HG03558 (cell line): ENCODE results near the gene GALNT9.
"Not testable (repeated sequence)": the region's sequence is repeated elsewhere in the genome, so short reads cannot be mapped to it uniquely, and the experiment has no call there.

ENCODE experiments used
- ATAC-seq: cut with Tn5 transposase; IDR thresholded peaks from one replicate; pipeline ENCODE4 v1.9.1; 2021; ENCODE audit warnings: moderate number of reproducible peaks; ENCODE audit not compliant: unreplicated experiment; ENCODE audit errors: extremely low read depth

GALNT9 gene

GRCh38 chr12:132259364-132259871 is 70.0 kb downstream of the GALNT9 start:
- no peak for ATAC-seq

- ATAC-seq = no peak
These were observed 70.8 kb downstream of the GALNT9 start for GRCh38 chr12:132258543-132258942.

GRCh38 chr12:132257955-132258490 is 71.4 kb downstream of the GALNT9 start:
- ATAC-seq = no peak

GRCh38 chr12:132257206-132257954 is 72.0 kb downstream of the GALNT9 start:
- no peak for ATAC-seq

- ATAC-seq = no peak
These were observed 72.7 kb downstream of the GALNT9 start for GRCh38 chr12:132256646-132257045.

- ATAC-seq = no peak
These were observed 73.7 kb downstream of the GALNT9 start for GRCh38 chr12:132255642-132256041.

GRCh38 chr12:132253698-132254480 is 75.5 kb downstream of the GALNT9 start:
- ATAC-seq = no peak

- not testable (repeated sequence) for ATAC-seq
These were observed 76.4 kb downstream of the GALNT9 start for GRCh38 chr12:132252981-132253380.

- ATAC-seq = no peak
These were observed 77.5 kb downstream of the GALNT9 start for GRCh38 chr12:132251741-132252490.

GRCh38 chr12:132251310-132251709 is 78.1 kb downstream of the GALNT9 start:
- ATAC-seq = no peak

GRCh38 chr12:132250707-132251106 is 78.7 kb downstream of the GALNT9 start:
- ATAC-seq = no peak

- no peak for ATAC-seq
These were observed 79.5 kb downstream of the GALNT9 start for GRCh38 chr12:132249689-132250478.

GRCh38 chr12:132248453-132249167 is 80.8 kb downstream of the GALNT9 start:
- no peak for ATAC-seq

GRCh38 chr12:132247718-132248452 is 81.5 kb downstream of the GALNT9 start:
- no peak for ATAC-seq

- no peak for ATAC-seq
These were observed 82.2 kb downstream of the GALNT9 start for GRCh38 chr12:132246997-132247717.

GRCh38 chr12:132245521-132246101 is 83.8 kb downstream of the GALNT9 start:
- ATAC-seq = no peak

- no peak for ATAC-seq
These were observed 84.6 kb downstream of the GALNT9 start for GRCh38 chr12:132244724-132245295.
